H4 (cell line): ENCODE results near the gene NKX2-1. TPM values are rescaled to one million over a fixed set of nuclear protein-coding genes. Genes with fewer than 3 reads are reported as not detected.

Experiments
- total RNA-seq: library from RNA; depleted of rRNA; stranded (reverse); fragments of >200 nt; shearing (Covaris generic); gene quantifications from 2 replicates; pipeline ENCODE4 v1.2.3, GENCODE V29; 2014; rRNA removed

Gene NKX2-1
- total RNA-seq, 1 experiment from 2014 or later = 0.62 TPM

Other genes starting within 250 kb of the NKX2-1 start
- gene MBIP, start 199.6 kb downstream of the NKX2-1 start, total RNA-seq = 17.7 and 22.0 TPM in 2 replicates
- gene NKX2-8, start 62.4 kb upstream of the NKX2-1 start, total RNA-seq = 1.6 and 1.7 TPM in 2 replicates
- 4.6 and 5.2 TPM in 2 replicates for gene PAX9, start 141.6 kb upstream of the NKX2-1 start, total RNA-seq